Forelimb muscle (tissue), 1 donor: ENCODE data around the gene SUMF1. TPM values are rescaled to one million over a fixed set of nuclear protein-coding genes. Genes with fewer than 3 reads are reported as not detected.

Experiments used
- DNase-seq: peaks from one replicate; pipeline ENCODE4 v3.0.0-alpha.2; 2013; ENCODE audit warnings: low read depth
- polyA plus RNA-seq: library from polyadenylated mRNA; unstranded; fragments of 120-200 nt; gene quantifications from one replicate; pipeline ENCODE4 v1.2.1, GENCODE V29; 2013; ENCODE audit not compliant: insufficient read length

Gene SUMF1
- polyA plus RNA-seq, 1 donor, result 10.9 TPM

DNA sequence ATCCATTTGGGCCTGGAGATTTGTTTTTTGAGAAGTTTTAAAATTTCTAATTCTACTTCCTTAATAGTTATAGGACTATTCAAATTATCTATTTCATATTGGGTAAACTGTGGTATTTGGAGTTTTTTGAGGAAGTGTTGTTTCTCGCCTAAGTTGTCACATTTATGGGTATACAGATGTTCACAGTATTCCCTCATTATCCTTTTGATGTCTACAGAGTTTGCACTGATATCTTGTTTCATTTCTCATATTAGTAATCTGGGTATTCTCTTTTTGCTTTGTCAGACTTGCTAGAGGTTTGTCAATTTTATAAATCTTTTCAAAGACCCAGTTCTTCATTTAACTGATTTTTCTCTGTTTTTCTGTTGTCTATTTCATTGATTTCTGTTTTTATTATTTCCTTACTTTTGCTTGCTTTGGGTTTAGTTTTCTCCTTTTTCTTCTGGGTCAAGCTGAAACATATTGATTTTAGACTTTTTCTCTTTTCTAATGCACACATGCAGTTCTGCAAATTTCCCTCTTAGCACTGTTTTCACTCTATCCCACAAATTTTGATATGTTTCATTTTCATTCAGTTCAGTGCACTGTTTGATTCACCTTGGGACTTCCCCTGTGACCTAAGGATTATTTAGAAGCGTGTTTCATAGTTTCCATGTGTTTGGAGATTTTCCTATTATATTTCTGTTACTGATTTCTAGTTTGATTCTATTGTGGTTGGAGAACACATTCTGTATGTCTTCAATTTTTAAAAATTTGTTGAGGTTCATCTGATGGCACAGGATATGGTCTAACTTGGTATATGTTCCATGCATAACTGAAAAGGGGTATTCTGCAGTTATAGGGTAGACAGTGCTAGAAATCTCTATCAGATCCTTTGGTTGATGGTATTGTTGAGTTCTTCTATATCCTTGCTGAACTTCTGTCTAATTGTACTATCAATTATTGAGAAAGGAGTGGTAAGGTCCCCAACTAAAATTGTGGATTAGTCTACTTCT is 79.6 kb downstream of the SUMF1 start:
- DNase-seq, result no peak

DNA sequence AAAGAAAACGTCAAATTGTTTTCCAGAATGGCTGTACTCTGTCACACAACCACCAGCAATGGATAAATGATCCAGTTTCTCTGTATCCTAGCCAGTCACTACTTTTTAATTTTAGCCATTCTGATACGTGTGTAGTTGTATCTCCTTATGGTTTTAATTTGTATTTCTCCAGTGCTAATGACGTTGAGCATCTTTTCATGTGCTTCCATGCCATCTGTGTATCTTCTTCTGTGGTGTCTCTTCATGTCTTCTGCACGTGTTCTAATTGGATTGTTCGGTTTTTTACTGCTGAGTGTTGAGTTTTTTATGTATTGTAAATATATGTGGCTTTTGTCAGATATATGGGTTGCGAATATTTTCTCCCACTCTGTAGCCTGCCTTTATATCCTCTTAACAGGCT is 81.9 kb downstream of the SUMF1 start:
- DNase-seq, result no peak

DNA sequence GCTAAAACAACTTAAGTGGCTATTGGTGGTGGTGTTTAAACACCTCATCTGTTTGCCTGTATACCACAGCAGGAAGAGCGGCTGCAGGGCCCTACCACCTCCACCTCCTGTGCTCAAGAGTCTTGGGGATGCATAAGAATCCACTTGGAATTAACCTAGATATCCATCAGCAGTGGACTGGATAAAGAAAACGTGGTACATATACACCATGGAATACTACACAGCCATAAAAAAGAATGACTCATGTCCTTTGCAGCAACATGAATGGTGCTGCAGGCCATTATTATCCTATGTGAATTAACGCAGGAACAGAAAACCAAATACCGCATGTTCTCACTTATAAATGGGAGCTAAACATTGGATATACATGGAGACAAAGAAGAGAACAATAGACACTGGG is 87.1 kb downstream of the SUMF1 start:
- DNase-seq, result no peak

DNA sequence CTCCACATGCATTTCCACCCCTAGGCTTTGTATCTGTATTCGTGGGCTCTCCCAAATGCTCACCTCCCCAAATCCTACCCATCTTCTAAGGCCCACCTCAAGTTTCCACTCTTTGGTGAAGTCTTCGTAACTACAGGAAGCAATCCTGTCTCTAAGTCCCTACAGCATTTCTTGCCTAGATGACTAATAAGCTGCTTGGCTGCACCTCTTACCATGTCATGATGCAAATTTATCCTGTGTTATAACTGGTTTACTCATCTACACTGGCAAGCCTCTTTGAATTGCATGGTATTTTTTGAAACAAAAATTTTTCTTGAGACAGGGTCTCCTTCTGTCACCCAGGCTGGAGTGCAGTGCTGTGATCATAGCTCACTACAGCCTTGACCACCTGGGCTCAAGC is 90.6 kb downstream of the SUMF1 start:
- no peak for DNase-seq

DNA sequence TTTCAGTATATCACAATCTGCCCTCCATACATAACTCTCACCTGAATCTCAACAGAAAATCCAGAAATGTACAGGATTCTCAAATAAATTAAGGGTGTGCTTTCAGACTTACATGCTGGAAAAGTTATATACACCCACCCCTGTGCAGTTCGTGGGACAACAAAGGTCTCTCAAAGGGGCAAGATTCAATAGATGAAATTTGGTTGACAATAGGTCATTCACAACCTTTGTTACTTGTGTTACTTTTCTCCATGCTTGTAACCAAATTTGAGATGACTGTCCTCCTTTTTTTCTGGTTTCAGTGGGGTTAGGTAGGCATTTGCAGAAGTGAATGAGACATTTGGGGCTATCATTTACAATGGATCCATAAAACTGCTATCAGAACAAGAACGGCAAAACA is 91.2 kb downstream of the SUMF1 start:
- DNase-seq, result no peak

DNA sequence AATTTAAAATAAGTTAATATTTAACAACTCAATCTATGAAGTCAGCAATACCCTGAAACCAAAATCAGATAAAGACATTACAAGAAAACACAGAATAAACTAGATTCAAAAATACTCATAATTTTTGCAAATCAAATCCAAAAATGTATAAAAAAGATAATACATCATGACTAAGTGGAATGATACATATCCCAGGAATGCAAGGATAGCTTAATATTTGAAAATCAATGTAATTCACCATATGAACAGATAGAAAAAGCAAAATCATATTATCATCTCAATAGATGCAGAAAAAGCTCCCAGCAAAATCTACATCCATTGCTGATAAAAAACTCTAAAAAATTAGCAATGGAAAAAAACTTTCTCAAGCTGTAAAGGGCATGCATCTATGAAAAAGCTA is 93.4 kb downstream of the SUMF1 start:
- DNase-seq, result no peak

DNA sequence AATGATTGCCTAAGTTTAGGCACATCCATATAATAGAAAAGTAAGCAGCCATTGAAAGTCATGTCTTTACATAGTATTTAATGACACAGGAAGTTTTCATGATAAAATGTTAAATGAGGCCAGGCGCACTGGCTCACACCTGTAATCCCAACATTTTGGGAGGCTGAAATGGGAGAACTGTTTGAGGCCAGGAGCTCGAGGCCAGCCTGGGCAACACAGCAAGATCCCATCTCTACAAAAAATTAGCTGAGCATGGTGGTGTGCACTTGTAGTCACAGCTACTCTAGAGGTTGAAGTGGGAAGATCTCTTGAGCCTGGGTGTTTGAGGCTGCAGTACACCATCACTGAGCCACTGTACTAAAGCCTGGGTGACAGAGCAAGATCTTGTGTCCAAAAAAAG is 104.5 kb downstream of the SUMF1 start:
- no peak for DNase-seq

DNA sequence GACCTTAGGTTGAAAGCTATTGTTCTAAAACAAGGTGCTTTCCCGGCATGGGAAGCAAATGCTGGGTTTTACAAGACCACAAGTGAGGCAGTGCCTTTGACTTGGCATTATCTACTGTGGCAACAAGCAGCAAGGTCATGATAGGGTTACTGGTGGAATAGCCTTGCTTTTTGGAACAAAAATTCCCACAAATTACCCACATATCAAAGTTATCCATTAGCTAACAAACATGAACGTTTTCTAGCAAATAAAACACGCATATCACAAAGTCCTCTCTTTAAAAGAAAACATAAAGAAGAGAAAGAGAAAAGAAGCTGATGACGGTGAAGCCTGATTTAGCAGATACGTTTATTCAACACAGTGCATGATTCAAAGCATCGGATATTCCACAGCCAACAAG is 106.3 kb downstream of the SUMF1 start:
- DNase-seq, result no peak

DNA sequence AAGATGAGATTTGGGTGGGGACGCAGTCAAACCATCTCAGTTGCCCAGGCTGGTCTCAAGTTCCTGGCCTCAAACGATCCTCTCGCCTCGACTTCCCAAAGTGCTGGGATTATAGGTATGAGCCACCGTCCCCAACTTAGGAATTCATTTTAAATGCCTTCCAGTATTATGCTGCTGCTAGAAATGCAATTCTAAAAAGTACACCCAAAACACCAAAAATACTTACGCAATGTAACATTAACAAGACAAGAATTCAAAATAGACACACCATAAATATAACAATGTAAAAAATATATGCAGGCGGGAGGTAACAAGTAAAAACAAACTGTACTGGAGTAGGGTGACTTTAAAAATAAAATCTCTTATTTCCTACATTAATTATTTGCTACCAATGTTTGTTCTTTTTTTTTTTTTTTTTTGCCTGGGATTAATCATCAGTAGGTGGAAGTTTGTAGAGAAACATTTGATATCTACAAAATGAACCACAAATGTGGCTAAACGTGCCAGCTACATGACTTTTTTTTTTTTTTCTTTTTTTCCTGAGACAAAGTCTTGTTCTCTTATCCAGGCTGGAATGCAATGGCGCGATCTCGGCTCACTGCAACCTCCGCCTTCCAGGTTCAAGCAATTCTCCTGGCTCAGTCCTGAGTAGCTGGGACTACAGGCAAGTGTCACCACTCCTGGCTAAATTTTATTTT is 107.1 kb downstream of the SUMF1 start:
- no peak for DNase-seq

DNA sequence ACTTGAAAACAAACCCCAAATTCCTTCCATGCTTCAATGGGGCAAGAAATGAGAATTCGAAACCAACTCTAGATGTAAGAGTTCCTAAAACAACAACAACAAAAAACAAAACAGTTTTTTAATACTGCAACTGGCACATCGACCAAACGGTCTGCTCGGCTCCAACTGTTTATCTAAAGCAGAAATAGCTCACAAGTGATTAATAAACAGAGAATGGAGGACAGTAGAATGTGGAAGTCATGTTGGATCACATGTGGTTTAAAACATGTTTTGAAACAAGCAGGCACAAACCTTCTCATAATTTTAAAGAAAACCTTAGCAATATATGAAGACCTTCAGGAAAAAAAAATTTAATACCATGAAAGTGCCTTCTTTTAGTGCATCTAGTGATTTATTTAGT is 108.8 kb downstream of the SUMF1 start:
- DNase-seq, result no peak

DNA sequence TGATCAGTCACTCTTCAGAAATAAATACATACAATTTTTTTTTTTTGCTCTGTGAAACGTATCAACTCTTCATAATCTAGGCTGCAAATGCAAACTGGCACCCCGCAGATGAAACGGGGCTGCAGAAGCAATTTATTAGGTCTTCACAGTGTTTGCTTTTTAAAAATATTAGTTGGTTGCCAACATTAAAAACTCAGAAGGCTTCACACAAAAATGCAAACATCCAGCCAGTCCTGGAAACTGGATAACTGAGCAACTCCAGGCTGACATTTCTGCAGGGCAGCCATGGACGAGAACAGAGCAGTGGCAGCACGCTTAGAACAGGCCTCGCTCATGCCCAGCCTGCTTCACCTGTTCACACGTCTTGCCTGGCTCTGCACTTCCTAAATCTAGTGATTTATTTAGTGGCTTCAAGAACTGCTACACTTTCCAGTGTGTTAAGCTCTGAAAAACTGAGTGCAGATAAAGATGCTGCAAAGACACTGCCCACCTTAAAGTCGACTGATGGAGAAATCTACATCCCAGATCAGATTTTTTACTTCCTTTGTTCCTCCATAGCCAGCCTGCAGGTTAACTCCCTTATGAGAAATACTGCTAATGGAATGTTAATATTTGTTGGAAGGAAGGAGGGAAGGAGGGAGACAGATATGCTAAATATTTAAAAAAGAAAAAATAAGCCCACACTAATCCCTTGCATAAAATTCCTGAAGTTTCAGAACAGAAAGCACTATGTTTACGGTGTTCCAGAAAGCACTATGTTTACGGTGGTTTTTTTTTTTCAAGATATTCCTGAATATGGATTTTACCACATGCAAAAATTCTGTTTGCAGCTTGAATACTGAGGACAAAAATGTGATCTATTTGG is 110.3 kb downstream of the SUMF1 start:
- DNase-seq, result no peak

DNA sequence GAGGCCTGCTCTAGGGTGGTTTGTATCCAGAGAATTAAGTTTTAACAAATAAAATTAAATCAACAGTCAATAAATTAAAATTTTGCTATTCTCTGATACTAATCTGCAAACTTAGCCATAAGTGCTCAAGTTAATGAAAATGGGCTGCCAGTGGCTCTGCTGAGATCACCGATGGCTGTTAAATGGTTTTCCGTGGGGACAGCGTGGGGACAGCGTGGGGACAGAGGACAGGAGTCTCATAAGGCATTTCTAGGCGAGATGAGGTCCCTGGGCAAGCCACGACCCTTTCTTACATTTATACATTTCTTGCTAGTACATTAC is 110.9 kb downstream of the SUMF1 start:
- DNase-seq, result no peak

DNA sequence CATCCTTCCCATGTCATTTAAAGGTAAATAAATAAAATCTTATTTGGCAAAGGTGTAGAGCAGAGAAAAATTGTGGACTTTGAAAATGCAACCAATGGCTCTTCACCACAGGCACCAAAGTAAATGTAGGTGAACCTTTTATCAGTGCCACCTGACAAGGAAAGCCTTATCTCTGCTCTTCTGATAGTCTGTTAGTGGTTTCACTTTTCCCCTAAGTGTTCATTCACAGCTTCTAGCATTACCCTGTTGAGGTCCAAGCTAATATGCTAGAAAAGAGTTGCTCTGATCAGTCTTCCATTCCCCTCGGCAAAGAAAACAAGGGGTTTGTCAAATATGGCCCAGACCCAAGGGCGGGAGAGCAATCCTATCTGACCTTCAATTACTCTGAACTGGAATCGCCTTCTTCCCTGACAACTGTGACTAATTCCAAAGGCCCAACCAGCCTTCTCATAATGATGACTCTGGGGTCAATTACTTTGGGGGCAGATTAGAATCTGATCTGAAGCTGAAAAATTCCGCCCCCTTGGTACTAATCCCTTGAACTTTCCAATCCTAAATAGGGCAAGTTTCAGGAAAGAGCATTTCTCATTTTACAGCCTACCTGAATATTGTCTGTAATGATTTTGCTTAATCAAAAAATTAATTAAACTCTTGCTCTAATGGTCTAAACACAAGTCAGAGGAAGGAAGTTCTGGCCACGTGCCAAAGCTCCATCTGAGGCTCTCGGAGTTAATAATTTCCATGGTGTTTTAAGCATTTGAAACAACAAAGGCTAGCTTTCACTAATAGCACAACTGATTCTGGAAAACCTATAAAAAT is 111.5 kb downstream of the SUMF1 start:
- no peak for DNase-seq

DNA sequence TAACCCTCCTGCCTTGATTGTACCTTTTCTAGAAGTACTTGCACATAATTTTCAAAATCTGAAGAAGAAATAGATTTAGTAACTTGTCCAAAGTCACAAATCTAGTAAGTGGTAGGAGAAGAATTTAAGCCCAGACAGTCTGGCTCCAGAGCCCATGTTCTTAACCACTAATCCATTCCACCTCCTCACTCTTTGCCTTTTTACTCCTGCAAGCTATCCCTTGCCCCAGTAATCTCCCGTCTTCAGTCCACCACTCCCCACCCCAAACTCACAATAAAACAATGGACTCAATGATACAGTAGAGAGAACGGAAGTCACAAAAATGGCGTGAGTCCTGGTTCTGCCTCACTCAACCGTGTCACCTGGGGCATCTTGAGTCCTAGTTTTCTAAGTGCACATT is 115.2 kb downstream of the SUMF1 start:
- DNase-seq, result no peak

DNA sequence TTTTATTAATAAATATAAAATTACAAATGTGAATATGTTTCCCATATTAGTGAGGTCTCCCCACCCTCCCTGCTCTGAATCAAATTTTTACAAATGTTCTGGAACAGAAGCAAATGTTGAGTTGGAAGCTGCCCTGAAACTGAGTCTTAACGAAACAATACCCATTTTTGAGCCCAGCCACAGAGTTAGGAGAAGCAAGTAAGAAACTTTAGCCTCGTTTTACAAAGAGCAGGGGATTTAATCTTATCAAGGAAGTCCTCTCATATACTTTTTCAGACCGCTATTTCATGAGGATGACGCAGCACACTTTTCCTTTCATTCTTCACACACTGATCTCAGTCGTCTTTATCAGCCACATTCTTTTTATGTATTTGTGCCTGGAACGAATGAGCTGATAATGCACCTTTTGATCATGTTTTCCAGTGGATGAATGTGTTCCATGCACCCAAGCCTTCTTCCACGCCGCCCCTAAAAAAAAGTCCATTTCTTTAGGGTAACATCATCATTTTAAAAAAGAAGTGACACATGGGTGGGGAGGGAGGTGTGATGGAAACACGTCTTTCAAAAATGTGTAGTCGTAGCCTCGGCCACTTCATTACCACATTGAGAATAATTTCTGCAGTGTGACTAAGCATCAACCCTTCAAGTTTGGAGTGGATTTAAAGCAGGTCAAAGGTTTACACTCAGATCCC is 115.8 kb downstream of the SUMF1 start:
- DNase-seq, result no peak

DNA sequence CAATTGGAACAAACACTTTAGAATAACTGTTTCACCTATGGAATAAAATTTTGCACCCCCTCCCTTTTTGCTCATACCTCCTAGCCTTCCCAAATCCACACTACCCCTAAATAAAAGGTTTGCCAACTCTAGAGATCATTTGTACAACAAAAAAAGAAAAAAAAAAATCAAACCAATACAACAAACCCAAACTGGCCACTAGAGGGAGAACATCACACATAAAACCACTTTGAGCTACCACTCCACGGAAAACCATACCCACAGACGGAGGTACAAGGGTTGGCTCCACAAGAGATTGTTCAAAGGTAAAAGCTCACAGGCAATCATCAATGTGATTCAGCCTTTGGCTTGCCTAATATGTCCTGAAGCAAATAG is 116.3 kb downstream of the SUMF1 start:
- DNase-seq, result peak; percentile 49

DNA sequence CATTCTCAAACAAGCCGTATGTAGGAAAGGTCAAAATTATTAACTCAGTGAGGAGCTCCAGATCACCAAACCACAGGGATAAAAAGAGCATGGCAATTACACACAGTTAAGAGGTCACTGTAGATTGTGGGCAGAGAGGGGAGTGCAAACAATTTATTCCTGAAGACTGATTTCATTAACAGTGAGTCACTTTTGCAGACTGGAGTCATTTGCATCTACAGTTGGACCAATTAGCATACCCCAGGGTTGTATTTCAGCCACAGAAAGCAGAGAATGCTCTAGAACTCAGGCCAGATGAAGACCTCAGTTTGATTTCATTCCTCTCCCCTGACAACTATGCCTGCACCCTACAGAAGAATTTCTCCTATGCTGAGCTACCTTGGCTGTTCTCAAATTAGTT is 123.8 kb downstream of the SUMF1 start:
- no peak for DNase-seq

DNA sequence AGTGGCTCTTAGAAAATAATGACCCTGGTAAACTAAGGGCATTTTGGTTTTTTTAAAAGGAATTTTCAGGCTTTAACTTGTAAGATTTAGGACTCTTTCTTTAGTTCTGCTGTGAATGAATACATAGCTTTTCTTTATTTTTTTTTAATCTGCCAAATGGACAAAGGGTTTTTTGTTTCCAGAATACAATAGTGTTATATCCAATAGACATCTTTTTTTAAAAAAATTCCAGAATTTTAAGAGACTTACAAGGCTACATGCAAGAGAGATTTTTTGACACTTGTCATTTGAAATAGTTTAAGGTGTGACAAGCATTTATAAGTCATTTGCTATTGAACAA is 125.8 kb downstream of the SUMF1 start:
- DNase-seq, result no peak

DNA sequence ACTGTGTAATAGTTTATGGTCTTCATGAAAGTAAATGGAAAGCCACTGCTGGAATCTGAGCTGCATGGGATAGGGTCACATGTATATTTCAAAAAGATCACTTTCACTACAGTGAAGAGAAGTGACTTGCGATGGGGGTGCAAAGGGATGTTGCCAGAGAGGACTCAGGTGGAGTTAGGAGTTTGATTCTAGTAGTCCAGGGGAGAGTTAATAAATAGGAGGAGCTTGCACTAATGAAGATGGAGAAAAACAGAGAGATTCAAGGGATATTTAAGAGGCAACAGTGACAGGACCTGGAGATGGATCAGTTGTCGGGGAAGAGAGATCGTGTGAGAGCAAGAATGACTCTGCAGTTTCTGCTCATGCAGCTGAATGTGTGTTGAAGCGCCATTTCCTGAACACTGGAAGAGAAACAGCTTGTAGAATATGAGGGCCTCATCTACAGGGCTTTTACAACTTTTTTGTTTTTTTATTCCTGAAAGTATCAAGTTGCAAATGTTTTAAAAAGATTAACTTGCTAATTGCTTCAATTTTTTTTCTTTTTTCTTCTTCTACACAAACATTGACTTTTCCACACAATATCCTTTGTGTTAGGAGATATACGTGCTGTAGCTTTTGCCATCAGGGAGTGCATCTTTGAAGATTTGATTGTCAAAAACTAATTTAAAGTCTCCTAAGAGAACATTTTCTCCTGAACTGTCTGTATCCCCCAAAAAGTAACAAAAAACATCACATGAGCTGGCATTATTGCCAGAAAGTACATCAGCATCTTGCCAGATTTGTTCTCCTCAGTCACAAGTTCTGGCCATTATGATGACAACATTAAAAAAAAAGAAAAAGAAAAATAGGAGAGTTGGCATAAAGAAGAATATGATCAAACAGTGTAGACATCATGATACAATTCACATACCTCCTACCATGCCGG is 126.4 kb downstream of the SUMF1 start:
- no peak for DNase-seq

DNA sequence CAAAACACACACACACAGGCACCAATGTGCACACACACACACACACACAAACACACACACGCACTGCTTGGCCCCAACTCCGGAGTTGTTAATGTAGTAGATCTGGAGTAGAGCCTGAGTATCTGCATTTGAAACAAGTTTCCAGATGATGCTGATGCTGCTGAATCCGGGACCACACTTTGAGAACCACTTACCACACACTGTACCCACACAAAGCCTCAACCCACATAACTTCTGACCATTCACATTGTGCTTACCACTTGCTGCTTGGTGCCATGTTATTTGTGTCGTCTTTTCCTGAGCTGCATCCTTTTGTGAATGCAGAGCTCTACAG is 127.0 kb downstream of the SUMF1 start:
- DNase-seq, result no peak
